Neutrophil (primary cell): Measurements from ENCODE around the gene DIP2A.
"Not testable (repeated sequence)": the region's sequence is repeated elsewhere in the genome, so short reads cannot be mapped to it uniquely, and the experiment has no call there.

Experiments used
- H3K27ac ChIP-seq: fragments of 200-600 bp; sonication (generic); 2 replicates; pipeline ENCODE4 v1.5.1; 2016; ENCODE audit warnings: mild to moderate bottlenecking, moderate library complexity
- H3K27me3 ChIP-seq: fragments of 200-600 bp; sonication (generic); 2 replicates; pipeline ENCODE4 v1.6.0; 2016; ENCODE audit warnings: mild to moderate bottlenecking
- H3K36me3 ChIP-seq: fragments of 200-600 bp; sonication (generic); 2 replicates; pipeline ENCODE4 v1.5.1; 2017
- H3K4me1 ChIP-seq, 2 experiments: fragments of 200-600 bp in 1 of 2; sonication (generic) in 1 of 2; 1 replicate in 1 of 2; 2 replicates in 1 of 2; pipeline versions ENCODE4 v1.5.1 to v1.6.1; 2013 to 2016; ENCODE audit warnings: low read depth in 1 of 2, low read length in 1 of 2, mild to moderate bottlenecking in 1 of 2, moderate library complexity in 1 of 2; ENCODE audit not compliant: control insufficient read depth in 1 of 2, insufficient read depth in 1 of 2
- H3K4me3 ChIP-seq, 2 experiments: fragments of 200-600 bp in 1 of 2; sonication (generic) in 1 of 2; 1 replicate in 1 of 2; 2 replicates in 1 of 2; pipeline ENCODE4 v1.5.1; 2013 to 2016; ENCODE audit warnings: low read depth in 1 of 2, low read length in 1 of 2, mild to moderate bottlenecking in 1 of 2, moderate library complexity in 1 of 2
- H3K9me3 ChIP-seq: fragments of 200-600 bp; sonication (generic); 2 replicates; pipeline ENCODE4 v1.5.1; 2016
- CTCF ChIP-seq: fragments of 200-600 bp; sonication (generic); IDR thresholded peaks from 2 replicates; pipeline ENCODE4 v1.5.1; 2016; ENCODE audit warnings: antibody characterized with exemption

The DIP2A gene

GRCh38 chr21:46568562-46568961, 109.9 kb downstream of the DIP2A start:
- no peak for TF ChIP-seq CTCF
- H3K4me3 ChIP-seq = no peak overlapping the region
- no peak overlapping the region for H3K27ac ChIP-seq
- H3K27me3 ChIP-seq = no peaks in the 10 kb centered on the region
- H3K9me3 ChIP-seq = no peaks in the 10 kb centered on the region
- peaks cover 84% of the 10 kb centered on the region for H3K36me3 ChIP-seq
- H3K4me1 ChIP-seq = peaks cover 0 to 6% of the 10 kb centered on the region in 2 experiments

GRCh38 chr21:46569081-46569480, 110.4 kb downstream of the DIP2A start:
- Histone ChIP-seq H3K36me3 (peaks cover 79% of the 10 kb centered on the region), H3K9me3 (no peaks in the 10 kb centered on the region), H3K4me3 (no peak overlapping the region), H3K4me1 (peaks cover 0 to 6% of the 10 kb centered on the region in 2 experiments), H3K27me3 (no peaks in the 10 kb centered on the region), H3K27ac (no peak overlapping the region)
- no peak for TF ChIP-seq CTCF

GRCh38 chr21:46570119-46570518, 111.4 kb downstream of the DIP2A start:
- Histone ChIP-seq H3K9me3 (no peaks in the 10 kb centered on the region), H3K27me3 (no peaks in the 10 kb centered on the region), H3K27ac (no peak overlapping the region), H3K36me3 (peaks cover 68% of the 10 kb centered on the region), H3K4me1 (peaks cover 0 to 6% of the 10 kb centered on the region in 2 experiments), H3K4me3 (no peak overlapping the region)
- no peak for TF ChIP-seq CTCF

GRCh38 chr21:46570631-46571030, 111.9 kb downstream of the DIP2A start:
- Histone ChIP-seq H3K9me3 (no peaks in the 10 kb centered on the region), H3K27me3 (no peaks in the 10 kb centered on the region), H3K36me3 (peaks cover 63% of the 10 kb centered on the region), H3K4me3 (no peak overlapping the region), H3K4me1 (peaks cover 0 to 6% of the 10 kb centered on the region in 2 experiments), H3K27ac (no peak overlapping the region)
- TF ChIP-seq CTCF = no peak

GRCh38 chr21:46572850-46573249, 114.2 kb downstream of the DIP2A start:
- H3K36me3 ChIP-seq = peaks cover 41% of the 10 kb centered on the region
- no peaks in the 10 kb centered on the region for H3K27me3 ChIP-seq
- H3K4me3 ChIP-seq = no peak overlapping the region
- H3K27ac ChIP-seq = no peak overlapping the region
- no peak for TF ChIP-seq CTCF
- H3K4me1 ChIP-seq = peaks cover 4 to 12% of the 10 kb centered on the region in 2 experiments
- H3K9me3 ChIP-seq = no peaks in the 10 kb centered on the region

GRCh38 chr21:46577786-46578185, 119.1 kb downstream of the DIP2A start:
- peaks cover 11% of the 10 kb centered on the region for H3K36me3 ChIP-seq
- H3K9me3 ChIP-seq = not testable (repeated sequence)

GRCh38 chr21:46579394-46579793, 120.7 kb downstream of the DIP2A start:
- H3K4me1 ChIP-seq, H3K27ac ChIP-seq, H3K36me3 ChIP-seq, H3K4me3 ChIP-seq, H3K27me3 ChIP-seq, H3K9me3 ChIP-seq: not testable (repeated sequence)

More at GRCh38 chr21:46577786-46578185, 119.1 kb downstream of the DIP2A start:
- not testable (repeated sequence) for H3K4me1 ChIP-seq, H3K27me3 ChIP-seq, H3K27ac ChIP-seq, H3K4me3 ChIP-seq
